SK-N-MC (cell line): ENCODE data around the gene INPP5D.

Experiments used
- DNase-seq: peaks from one replicate; pipeline ENCODE4 v3.0.0-alpha.2; 2011; ENCODE audit warnings: low read depth, low spot score
- H3K27ac ChIP-seq: fragments of 200-600 bp; sonication (generic); 2 replicates; pipeline ENCODE4 v1.5.1; 2016; ENCODE audit warnings: mixed run types
- H3K36me3 ChIP-seq: fragments of 200-600 bp; sonication (generic); 2 replicates; pipeline ENCODE4 v1.6.1; 2017; ENCODE audit warnings: antibody characterized with exemption, low read length, mixed read lengths; ENCODE audit not compliant: insufficient read depth
- H3K4me3 ChIP-seq: fragments of 200-600 bp; sonication (generic); 2 replicates; pipeline ENCODE4 v1.5.1; 2016
- H3K9ac ChIP-seq: fragments of 200-600 bp; sonication (generic); 2 replicates; pipeline ENCODE4 v1.8.0; 2017; ENCODE audit warnings: mixed run types, mixed read lengths; ENCODE audit not compliant: insufficient read length
- H3K9me3 ChIP-seq: fragments of 200-600 bp; sonication (generic); 2 replicates; pipeline ENCODE4 v1.6.1; 2017; ENCODE audit warnings: low read depth, mild to moderate bottlenecking, antibody characterized with exemption, low read length, moderate library complexity, mixed read lengths
- EZH2 ChIP-seq: fragments of 200-600 bp; sonication (generic); IDR thresholded peaks from one replicate; pipeline ENCODE4 v1.6.1; 2017; ENCODE audit warnings: antibody characterized with exemption
- FOXP2 ChIP-seq: optimal IDR thresholded peaks from 2 replicates; pipeline ENCODE3; 2011; ENCODE audit warnings: mild to moderate bottlenecking, moderate library complexity; ENCODE audit not compliant: insufficient read depth; ENCODE audit errors: extremely low read length, control extremely low read depth
- POLR2AphosphoS5 ChIP-seq: IDR thresholded peaks from 2 replicates; pipeline ENCODE4 v1.6.1; 2012; ENCODE audit warnings: mild to moderate bottlenecking, low read depth, low read length, borderline replicate concordance

Gene INPP5D

GRCh38 chr2:233056961-233057605 is 3.1 kb upstream of the INPP5D start:
- Histone ChIP-seq H3K9me3 (no peaks in the 10 kb centered on the region), H3K27ac (no peak overlapping the region), H3K4me3 (no peak overlapping the region), H3K9ac (no peak overlapping the region), H3K36me3 (no peaks in the 10 kb centered on the region)
- no peak for DNase-seq
- TF ChIP-seq FOXP2 (no peak), POLR2AphosphoS5 (no peak), EZH2 (no peak)

- H3K27ac ChIP-seq: no peak overlapping the region
- TF ChIP-seq EZH2 (no peak), FOXP2 (no peak), POLR2AphosphoS5 (no peak)
- H3K9ac ChIP-seq: no peak overlapping the region
- H3K4me3 ChIP-seq: no peak overlapping the region
- no peak for DNase-seq
- H3K36me3 ChIP-seq: no peaks in the 10 kb centered on the region
- H3K9me3 ChIP-seq: no peaks in the 10 kb centered on the region
Observed at GRCh38 chr2:233058717-233059546, 1.2 kb upstream of the INPP5D start.

- Histone ChIP-seq H3K36me3 (no peaks in the 10 kb centered on the region), H3K27ac (no peak overlapping the region), H3K4me3 (no peak overlapping the region), H3K9me3 (no peaks in the 10 kb centered on the region), H3K9ac (no peak overlapping the region)
- no peak for TF ChIP-seq FOXP2
- TF ChIP-seq POLR2AphosphoS5: no peak
- no peak for TF ChIP-seq EZH2
- DNase-seq: no peak
Observed at GRCh38 chr2:233059547-233059796, 670 bp upstream of the INPP5D start.

- no peak for TF ChIP-seq EZH2
- no peak for TF ChIP-seq FOXP2
- no peak for DNase-seq
- Histone ChIP-seq H3K27ac (no peak overlapping the region), H3K4me3 (no peak overlapping the region), H3K36me3 (no peaks in the 10 kb centered on the region), H3K9me3 (no peaks in the 10 kb centered on the region), H3K9ac (no peak overlapping the region)
Observed at GRCh38 chr2:233060501-233060979, 398 bp downstream of the INPP5D start.

- Histone ChIP-seq H3K27ac (no peak overlapping the region), H3K36me3 (no peaks in the 10 kb centered on the region), H3K9me3 (no peaks in the 10 kb centered on the region), H3K9ac (no peak overlapping the region), H3K4me3 (no peak overlapping the region)
- TF ChIP-seq FOXP2: no peak
- no peak for TF ChIP-seq POLR2AphosphoS5
- TF ChIP-seq EZH2: no peak
- DNase-seq: no peak
Observed at GRCh38 chr2:233060980-233061590, 943 bp downstream of the INPP5D start.

- Histone ChIP-seq H3K4me3 (no peak overlapping the region), H3K9me3 (no peaks in the 10 kb centered on the region), H3K9ac (no peak overlapping the region), H3K27ac (no peak overlapping the region), H3K36me3 (no peaks in the 10 kb centered on the region)
- no peak for DNase-seq
- TF ChIP-seq POLR2AphosphoS5 (no peak), FOXP2 (no peak), EZH2 (no peak)
Observed at GRCh38 chr2:233061591-233062450, 1.7 kb downstream of the INPP5D start.

- no peak overlapping the region for H3K9ac ChIP-seq
- H3K27ac ChIP-seq: no peak overlapping the region
- no peak for DNase-seq
- H3K4me3 ChIP-seq: no peak overlapping the region
- H3K36me3 ChIP-seq: no peaks in the 10 kb centered on the region
- TF ChIP-seq FOXP2 (no peak), EZH2 (no peak), POLR2AphosphoS5 (no peak)
- no peaks in the 10 kb centered on the region for H3K9me3 ChIP-seq
Observed at GRCh38 chr2:233062451-233062850, 2.3 kb downstream of the INPP5D start.

- Histone ChIP-seq H3K9me3 (no peaks in the 10 kb centered on the region), H3K36me3 (no peaks in the 10 kb centered on the region), H3K27ac (no peak overlapping the region), H3K4me3 (no peak overlapping the region), H3K9ac (no peak overlapping the region)
- no peak for DNase-seq
- TF ChIP-seq FOXP2 (no peak), EZH2 (no peak), POLR2AphosphoS5 (no peak)
Observed at GRCh38 chr2:233062946-233063268, 2.8 kb downstream of the INPP5D start.
